Measurements from ENCODE around the gene PHC2.

Gene PHC2

GRCh38 chr1:33322870-33323585, 107.9 kb downstream of the PHC2 start:
- Histone ChIP-seq H3K4me1 (ENCODE audit: control insufficient read depth, insufficient read depth, low read length) (peaks cover 10% of the 10 kb centered on the region), H3K36me3 (ENCODE audit: insufficient read depth, low read length) (peaks cover 66% of the 10 kb centered on the region), H3K9ac (ENCODE audit: low read depth, low read length) (no peak overlapping the region), H3K9me3 (replicated peaks; ENCODE audit: low read length) (no peaks in the 10 kb centered on the region), H3K4me2 (ENCODE audit: low read length) (no peak overlapping the region), H3K4me3 (ENCODE audit: low read length) (no peak overlapping the region), H3K27me3 (ENCODE audit: control insufficient read depth, insufficient read depth, low read length) (no peaks in the 10 kb centered on the region)

GRCh38 chr1:33322109-33322508, 108.8 kb downstream of the PHC2 start:
- no peaks in the 10 kb centered on the region for H3K27me3 ChIP-seq (ENCODE audit: control insufficient read depth, insufficient read depth, low read length)
- no peaks in the 10 kb centered on the region for H3K9me3 ChIP-seq (replicated peaks; ENCODE audit: low read length)
- H3K4me1 ChIP-seq (ENCODE audit: control insufficient read depth, insufficient read depth, low read length): peaks cover 3% of the 10 kb centered on the region
- H3K4me2 ChIP-seq (ENCODE audit: low read length): no peak overlapping the region
- H3K36me3 ChIP-seq (ENCODE audit: insufficient read depth, low read length): peaks cover 58% of the 10 kb centered on the region
- H3K9ac ChIP-seq (ENCODE audit: low read depth, low read length): no peak overlapping the region
- no peak overlapping the region for H3K4me3 ChIP-seq (ENCODE audit: low read length)

GRCh38 chr1:33321178-33321577, 109.7 kb downstream of the PHC2 start:
- H3K9ac ChIP-seq (ENCODE audit: low read depth, low read length): no peak overlapping the region
- H3K9me3 ChIP-seq (replicated peaks; ENCODE audit: low read length): no peaks in the 10 kb centered on the region
- no peak overlapping the region for H3K4me2 ChIP-seq (ENCODE audit: low read length)
- no peaks in the 10 kb centered on the region for H3K27me3 ChIP-seq (ENCODE audit: control insufficient read depth, insufficient read depth, low read length)
- peaks cover 50% of the 10 kb centered on the region for H3K36me3 ChIP-seq (ENCODE audit: insufficient read depth, low read length)
- H3K4me3 ChIP-seq (ENCODE audit: low read length): no peak overlapping the region
- no peaks in the 10 kb centered on the region for H3K4me1 ChIP-seq (ENCODE audit: control insufficient read depth, insufficient read depth, low read length)

DNA sequence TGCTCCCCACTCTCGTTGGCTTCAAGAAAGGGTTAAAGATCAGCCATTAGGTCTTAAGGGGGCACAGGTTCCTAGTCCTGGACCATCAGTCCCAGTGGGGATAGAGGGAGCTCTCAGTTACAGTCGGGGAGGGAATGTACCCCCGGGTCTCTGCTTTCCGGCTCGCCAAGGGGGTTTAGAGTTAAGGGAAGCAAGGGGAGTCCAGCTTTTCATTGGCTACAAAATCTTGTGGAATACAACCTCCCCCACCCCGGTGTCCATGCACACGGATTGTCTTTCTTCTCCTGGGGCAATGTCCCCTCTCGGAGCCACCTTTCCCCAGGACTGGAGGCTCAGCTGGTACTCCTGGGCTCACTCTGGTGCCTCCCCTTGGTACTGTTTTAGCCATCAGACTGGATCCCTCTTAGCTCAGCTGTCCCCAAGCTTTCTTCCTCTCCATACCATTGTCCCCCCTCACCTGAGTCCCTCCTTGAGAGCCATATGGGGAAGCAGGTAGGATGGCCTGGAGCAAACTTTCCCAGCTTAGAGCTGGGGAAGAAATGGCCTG, 110.2 kb downstream of the PHC2 start, which contains the start of gene A3GALT2:
A3GALT2 (minus strand) TSS at position 480 of the 547 bp plus-strand sequence; CDS start at position 480, 0 bp downstream.
- peaks cover 45% of the 10 kb centered on the region for H3K36me3 ChIP-seq (ENCODE audit: insufficient read depth, low read length)
- no peak within 1 kb of the TSS for H3K9ac ChIP-seq (ENCODE audit: low read depth, low read length)
- H3K27me3 ChIP-seq (ENCODE audit: control insufficient read depth, insufficient read depth, low read length): no peaks in the 10 kb centered on the region
- H3K4me3 ChIP-seq (ENCODE audit: low read length): no peak within 1 kb of the TSS
- H3K4me2 ChIP-seq (ENCODE audit: low read length): no peak within 1 kb of the TSS
- H3K9me3 ChIP-seq (replicated peaks; ENCODE audit: low read length): no peaks in the 10 kb centered on the region
- no peaks in the 10 kb centered on the region for H3K4me1 ChIP-seq (ENCODE audit: control insufficient read depth, insufficient read depth, low read length)

- Histone ChIP-seq H3K9ac (ENCODE audit: low read depth, low read length) (no peak overlapping the region), H3K36me3 (ENCODE audit: insufficient read depth, low read length) (peaks cover 39% of the 10 kb centered on the region), H3K27me3 (ENCODE audit: control insufficient read depth, insufficient read depth, low read length) (no peaks in the 10 kb centered on the region), H3K4me2 (ENCODE audit: low read length) (no peak overlapping the region), H3K4me1 (ENCODE audit: control insufficient read depth, insufficient read depth, low read length) (no peaks in the 10 kb centered on the region), H3K9me3 (replicated peaks; ENCODE audit: low read length) (no peaks in the 10 kb centered on the region), H3K4me3 (ENCODE audit: low read length) (no peak overlapping the region)
Observed at GRCh38 chr1:33319949-33320618, 110.8 kb downstream of the PHC2 start.

DNA sequence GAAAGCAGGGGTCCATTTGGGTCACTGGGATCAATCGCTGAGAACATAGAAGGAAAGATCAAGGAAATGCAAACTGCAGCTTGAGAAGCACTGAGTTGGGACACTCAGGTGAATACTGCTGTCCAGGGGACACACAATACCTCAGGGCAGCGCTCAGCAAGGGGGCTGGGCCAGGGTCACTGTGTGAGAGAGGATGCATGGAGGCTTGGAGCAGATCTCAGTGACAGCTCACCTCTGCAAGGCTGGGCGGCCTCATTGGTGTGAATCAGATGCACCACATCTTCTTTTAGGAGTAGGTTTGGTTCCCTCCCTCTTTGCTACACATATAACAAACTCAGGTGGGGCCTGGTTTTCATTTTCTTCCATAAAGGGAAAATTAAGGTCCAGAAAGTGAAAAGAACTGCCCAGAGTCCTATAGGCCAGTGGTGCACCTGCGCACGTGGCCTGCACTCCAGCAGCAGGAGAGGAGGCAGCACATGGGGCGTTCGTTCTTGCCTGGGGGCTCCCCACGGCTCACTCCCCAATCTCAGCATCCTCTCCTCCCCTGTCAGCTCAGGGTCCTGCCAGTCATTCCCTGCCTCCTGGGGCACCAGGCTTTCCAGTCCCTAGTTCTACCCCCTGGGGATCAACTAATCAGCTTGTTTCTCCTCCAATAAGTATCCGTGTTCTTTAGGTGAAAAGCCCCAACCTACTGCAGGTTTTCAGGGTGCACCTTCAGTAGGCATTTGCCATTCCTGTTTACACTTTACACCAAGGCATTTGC, 111.5 kb downstream of the PHC2 start:
- no peak overlapping the region for H3K9ac ChIP-seq (ENCODE audit: low read depth, low read length)
- no peak overlapping the region for H3K4me2 ChIP-seq (ENCODE audit: low read length)
- H3K4me3 ChIP-seq (ENCODE audit: low read length): no peak overlapping the region
- H3K4me1 ChIP-seq (ENCODE audit: control insufficient read depth, insufficient read depth, low read length): no peaks in the 10 kb centered on the region
- H3K27me3 ChIP-seq (ENCODE audit: control insufficient read depth, insufficient read depth, low read length): no peaks in the 10 kb centered on the region
- H3K9me3 ChIP-seq (replicated peaks; ENCODE audit: low read length): no peaks in the 10 kb centered on the region
- peaks cover 32% of the 10 kb centered on the region for H3K36me3 ChIP-seq (ENCODE audit: insufficient read depth, low read length)

DNA sequence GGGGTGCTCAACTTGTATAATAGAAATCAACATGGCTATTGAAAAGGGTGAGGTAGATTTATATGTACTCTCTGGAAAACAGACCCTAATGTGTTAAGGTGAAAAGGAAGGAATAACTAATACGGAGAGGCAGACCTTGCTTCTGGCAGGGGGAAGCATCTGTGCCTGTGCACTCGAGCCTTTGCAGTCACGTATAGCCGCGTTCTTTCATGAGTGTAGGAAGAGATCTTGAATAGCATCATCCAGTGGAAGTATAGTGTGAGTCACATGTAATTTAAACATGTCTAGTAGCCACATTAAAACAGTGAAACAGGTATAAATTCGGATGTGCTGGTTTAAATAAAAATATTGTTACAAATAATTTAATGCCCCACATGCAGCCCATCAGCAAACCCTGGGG, 112.9 kb downstream of the PHC2 start:
- Histone ChIP-seq H3K4me2 (ENCODE audit: low read length) (no peak overlapping the region), H3K9me3 (replicated peaks; ENCODE audit: low read length) (no peaks in the 10 kb centered on the region), H3K36me3 (ENCODE audit: insufficient read depth, low read length) (peaks cover 18% of the 10 kb centered on the region), H3K27me3 (ENCODE audit: control insufficient read depth, insufficient read depth, low read length) (no peaks in the 10 kb centered on the region), H3K4me1 (ENCODE audit: control insufficient read depth, insufficient read depth, low read length) (no peaks in the 10 kb centered on the region), H3K9ac (ENCODE audit: low read depth, low read length) (no peak overlapping the region), H3K4me3 (ENCODE audit: low read length) (no peak overlapping the region)

GRCh38 chr1:33317354-33317753, 113.5 kb downstream of the PHC2 start:
- Histone ChIP-seq H3K36me3 (ENCODE audit: insufficient read depth, low read length) (peaks cover 12% of the 10 kb centered on the region), H3K4me1 (ENCODE audit: control insufficient read depth, insufficient read depth, low read length) (no peaks in the 10 kb centered on the region), H3K9ac (ENCODE audit: low read depth, low read length) (no peak overlapping the region), H3K4me2 (ENCODE audit: low read length) (no peak overlapping the region), H3K27me3 (ENCODE audit: control insufficient read depth, insufficient read depth, low read length) (no peaks in the 10 kb centered on the region), H3K9me3 (replicated peaks; ENCODE audit: low read length) (no peaks in the 10 kb centered on the region), H3K4me3 (ENCODE audit: low read length) (no peak overlapping the region)

GRCh38 chr1:33316601-33317000, 114.3 kb downstream of the PHC2 start:
- no peak overlapping the region for H3K9ac ChIP-seq (ENCODE audit: low read depth, low read length)
- no peak overlapping the region for H3K4me2 ChIP-seq (ENCODE audit: low read length)
- H3K4me1 ChIP-seq (ENCODE audit: control insufficient read depth, insufficient read depth, low read length): no peaks in the 10 kb centered on the region
- H3K27me3 ChIP-seq (ENCODE audit: control insufficient read depth, insufficient read depth, low read length): no peaks in the 10 kb centered on the region
- H3K9me3 ChIP-seq (replicated peaks; ENCODE audit: low read length): no peaks in the 10 kb centered on the region
- no peak overlapping the region for H3K4me3 ChIP-seq (ENCODE audit: low read length)
- H3K36me3 ChIP-seq (ENCODE audit: insufficient read depth, low read length): peaks cover 7% of the 10 kb centered on the region

- no peak overlapping the region for H3K4me3 ChIP-seq (ENCODE audit: low read length)
- H3K9me3 ChIP-seq (replicated peaks; ENCODE audit: low read length): no peaks in the 10 kb centered on the region
- no peaks in the 10 kb centered on the region for H3K4me1 ChIP-seq (ENCODE audit: control insufficient read depth, insufficient read depth, low read length)
- H3K4me2 ChIP-seq (ENCODE audit: low read length): no peak overlapping the region
- no peak overlapping the region for H3K9ac ChIP-seq (ENCODE audit: low read depth, low read length)
- no peaks in the 10 kb centered on the region for H3K36me3 ChIP-seq (ENCODE audit: insufficient read depth, low read length)
- H3K27me3 ChIP-seq (ENCODE audit: control insufficient read depth, insufficient read depth, low read length): no peaks in the 10 kb centered on the region
Observed at GRCh38 chr1:33314416-33314815, 116.5 kb downstream of the PHC2 start.

- H3K27me3 ChIP-seq (ENCODE audit: control insufficient read depth, insufficient read depth, low read length): no peaks in the 10 kb centered on the region
- no peak overlapping the region for H3K4me3 ChIP-seq (ENCODE audit: low read length)
- H3K36me3 ChIP-seq (ENCODE audit: insufficient read depth, low read length): no peaks in the 10 kb centered on the region
- H3K9me3 ChIP-seq (replicated peaks; ENCODE audit: low read length): no peaks in the 10 kb centered on the region
- no peak overlapping the region for H3K4me2 ChIP-seq (ENCODE audit: low read length)
- H3K9ac ChIP-seq (ENCODE audit: low read depth, low read length): no peak overlapping the region
- H3K4me1 ChIP-seq (ENCODE audit: control insufficient read depth, insufficient read depth, low read length): no peaks in the 10 kb centered on the region
Observed at GRCh38 chr1:33312413-33312749, 118.5 kb downstream of the PHC2 start.
